ENCODE results near the gene ADAT1.

The ADAT1 gene

GRCh38 chr16:75565640-75566039 is 57.4 kb downstream of the ADAT1 start:
- peaks cover 18% of the 10 kb centered on the region for H3K79me2 ChIP-seq (ENCODE audit: low read length)
- peak overlapping the region; percentile 83 for H3K4me3 ChIP-seq (ENCODE audit: low read length)
- peak overlapping the region; percentile 87 for H2AFZ ChIP-seq (ENCODE audit: low read length)
- no peaks in the 10 kb centered on the region for H3K9me2 ChIP-seq (replicated peaks; ENCODE audit: insufficient read depth, low read length)
- no peaks in the 10 kb centered on the region for H3F3A ChIP-seq (ENCODE audit: insufficient read depth, low read length)
- H3K4me1 ChIP-seq (ENCODE audit: low read length): no peaks in the 10 kb centered on the region
- H3K36me3 ChIP-seq (replicated peaks; ENCODE audit: insufficient read depth, low read length): no peaks in the 10 kb centered on the region; the same call in 1 of the 2 replicates
- peak overlapping the region; percentile 13; the same call in 1 of the 2 replicates for H3K27ac ChIP-seq (ENCODE audit: low read length)
- no peak for DNase-seq
- H4K20me1 ChIP-seq (ENCODE audit: insufficient read depth, low read length): no peaks in the 10 kb centered on the region
- no peak for TF ChIP-seq CTCF (IDR thresholded peaks at IDR 0.05; ENCODE audit: low read length)
- TF ChIP-seq EZH2 (optimal IDR thresholded peaks at IDR 0.05; ENCODE audit: low read depth, low read length): no peak
- no peak for TF ChIP-seq EZH2phosphoT487 (IDR thresholded peaks at IDR 0.05; ENCODE audit: low read length)
- no peaks in the 10 kb centered on the region for H3K9me3 ChIP-seq (replicated peaks; ENCODE audit: insufficient read depth, low read length)
- H3K27me3 ChIP-seq (replicated peaks; ENCODE audit: insufficient read depth, low read length): no peaks in the 10 kb centered on the region
- H3K9ac ChIP-seq (ENCODE audit: low read length): peak overlapping the region; percentile 64; the same call in 1 of the 2 replicates
- peak overlapping the region; percentile 86 for H3K4me2 ChIP-seq (ENCODE audit: low read depth, low read length)

- TF ChIP-seq CTCF (IDR thresholded peaks at IDR 0.05; ENCODE audit: low read length) (no peak), EZH2 (optimal IDR thresholded peaks at IDR 0.05; ENCODE audit: low read depth, low read length) (no peak), EZH2phosphoT487 (IDR thresholded peaks at IDR 0.05; ENCODE audit: low read length) (no peak)
- no peak overlapping the region for H3K27ac ChIP-seq (ENCODE audit: low read length)
- H3K9me2 ChIP-seq (replicated peaks; ENCODE audit: insufficient read depth, low read length): no peaks in the 10 kb centered on the region
Measured at GRCh38 chr16:75559564-75560372, 63.3 kb downstream of the ADAT1 start.

GRCh38 chr16:75558846-75559401 is 64.2 kb downstream of the ADAT1 start:
- Histone ChIP-seq H3K27ac (ENCODE audit: low read length) (no peak overlapping the region), H3K4me3 (ENCODE audit: low read length) (no peak overlapping the region), H3K9me2 (replicated peaks; ENCODE audit: insufficient read depth, low read length) (no peaks in the 10 kb centered on the region), H3K36me3 (replicated peaks; ENCODE audit: insufficient read depth, low read length) (no peaks in the 10 kb centered on the region), H3K4me1 (ENCODE audit: low read length) (no peaks in the 10 kb centered on the region), H3K9me3 (replicated peaks; ENCODE audit: insufficient read depth, low read length) (no peaks in the 10 kb centered on the region), H4K20me1 (ENCODE audit: insufficient read depth, low read length) (no peaks in the 10 kb centered on the region), H3K79me2 (ENCODE audit: low read length) (no peaks in the 10 kb centered on the region), H3F3A (ENCODE audit: insufficient read depth, low read length) (peaks cover 4% of the 10 kb centered on the region; the same call in 1 of the 2 replicates), H2AFZ (ENCODE audit: low read length) (no peak overlapping the region), H3K9ac (ENCODE audit: low read length) (no peak overlapping the region), H3K4me2 (ENCODE audit: low read depth, low read length) (no peak overlapping the region), H3K27me3 (replicated peaks; ENCODE audit: insufficient read depth, low read length) (no peaks in the 10 kb centered on the region)
- TF ChIP-seq EZH2phosphoT487 (IDR thresholded peaks at IDR 0.05; ENCODE audit: low read length) (no peak), CTCF (IDR thresholded peaks at IDR 0.05; ENCODE audit: low read length) (no peak), EZH2 (optimal IDR thresholded peaks at IDR 0.05; ENCODE audit: low read depth, low read length) (no peak)
- no peak for DNase-seq

More at GRCh38 chr16:75559564-75560372, 63.3 kb downstream of the ADAT1 start:
- Histone ChIP-seq H3K27me3 (replicated peaks; ENCODE audit: insufficient read depth, low read length) (no peaks in the 10 kb centered on the region), H3F3A (ENCODE audit: insufficient read depth, low read length) (peaks cover 4% of the 10 kb centered on the region; the same call in 1 of the 2 replicates), H3K9ac (ENCODE audit: low read length) (no peak overlapping the region), H3K4me2 (ENCODE audit: low read depth, low read length) (no peak overlapping the region), H3K4me1 (ENCODE audit: low read length) (no peaks in the 10 kb centered on the region), H4K20me1 (ENCODE audit: insufficient read depth, low read length) (no peaks in the 10 kb centered on the region), H3K36me3 (replicated peaks; ENCODE audit: insufficient read depth, low read length) (no peaks in the 10 kb centered on the region), H3K4me3 (ENCODE audit: low read length) (no peak overlapping the region), H3K79me2 (ENCODE audit: low read length) (no peaks in the 10 kb centered on the region), H3K9me3 (replicated peaks; ENCODE audit: insufficient read depth, low read length) (no peaks in the 10 kb centered on the region), H2AFZ (ENCODE audit: low read length) (no peak overlapping the region)
- no peak for DNase-seq

Data from MM.1S (cell line).